ENCODE results near the gene FREM2. TPM values are rescaled to one million over a fixed set of nuclear protein-coding genes. Genes with fewer than 3 reads are reported as not detected.
A peak's percentile ranks its signal among the peaks of the same experiment; 100 is the strongest.

FREM2 gene
- total RNA-seq, 1 experiment from 2014 or later = 42.6 TPM

DNA sequence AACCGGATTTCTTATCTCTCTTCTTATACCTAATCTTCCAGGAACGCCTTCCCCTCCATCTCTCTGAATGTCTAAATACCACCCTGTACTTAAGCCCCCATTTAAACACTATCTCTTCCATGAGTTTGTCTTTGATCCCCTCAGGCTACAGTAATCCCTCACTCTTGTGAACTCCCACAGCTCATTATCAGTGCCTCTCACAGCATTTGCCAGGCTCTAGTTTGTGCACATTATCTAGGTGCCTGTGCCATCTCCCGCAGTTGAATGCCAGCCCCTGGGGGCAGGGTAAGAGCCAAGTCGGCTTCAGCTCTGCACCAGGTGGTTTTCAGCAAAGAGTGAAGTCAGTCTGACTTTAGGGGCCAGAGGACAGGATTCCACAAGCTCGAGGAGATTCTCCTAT is 71.4 kb downstream of the FREM2 start:
- H3K27me3 ChIP-seq (replicated peaks; ENCODE audit: control insufficient read depth, insufficient read depth, low read length) = no peaks in the 10 kb centered on the region
- BruUV-seq (replicated peaks) = no TSS peak
- ChIA-PET POLR2A (no interaction called here), CTCF (no interaction called here)
- H3K9me3 ChIP-seq = no peaks in the 10 kb centered on the region
- no peaks in the 10 kb centered on the region for H3K27me3 Mint-ChIP-seq (ENCODE audit: insufficient read depth, unreplicated experiment)
- no peak overlapping the region for H3K4me3 Mint-ChIP-seq (ENCODE audit: unreplicated experiment)
- H3K4me1 Mint-ChIP-seq (ENCODE audit: low read depth, unreplicated experiment) = peaks cover 25% of the 10 kb centered on the region
- no peaks in the 10 kb centered on the region for H3K9me3 Mint-ChIP-seq (ENCODE audit: unreplicated experiment)
- TF ChIP-seq, protein P1, sequence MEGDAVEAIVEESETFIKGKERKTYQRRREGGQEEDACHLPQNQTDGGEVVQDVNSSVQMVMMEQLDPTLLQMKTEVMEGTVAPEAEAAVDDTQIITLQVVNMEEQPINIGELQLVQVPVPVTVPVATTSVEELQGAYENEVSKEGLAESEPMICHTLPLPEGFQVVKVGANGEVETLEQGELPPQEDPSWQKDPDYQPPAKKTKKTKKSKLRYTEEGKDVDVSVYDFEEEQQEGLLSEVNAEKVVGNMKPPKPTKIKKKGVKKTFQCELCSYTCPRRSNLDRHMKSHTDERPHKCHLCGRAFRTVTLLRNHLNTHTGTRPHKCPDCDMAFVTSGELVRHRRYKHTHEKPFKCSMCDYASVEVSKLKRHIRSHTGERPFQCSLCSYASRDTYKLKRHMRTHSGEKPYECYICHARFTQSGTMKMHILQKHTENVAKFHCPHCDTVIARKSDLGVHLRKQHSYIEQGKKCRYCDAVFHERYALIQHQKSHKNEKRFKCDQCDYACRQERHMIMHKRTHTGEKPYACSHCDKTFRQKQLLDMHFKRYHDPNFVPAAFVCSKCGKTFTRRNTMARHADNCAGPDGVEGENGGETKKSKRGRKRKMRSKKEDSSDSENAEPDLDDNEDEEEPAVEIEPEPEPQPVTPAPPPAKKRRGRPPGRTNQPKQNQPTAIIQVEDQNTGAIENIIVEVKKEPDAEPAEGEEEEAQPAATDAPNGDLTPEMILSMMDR (IDR thresholded peaks at IDR 0.05; ENCODE audit: insufficient read depth in 1 of 2, low read depth in 1 of 2, low read length in 1 of 2, severe bottlenecking in 1 of 2, unreplicated experiment in 1 of 2) = no peak
- no peak overlapping the region for H3K27ac Mint-ChIP-seq (ENCODE audit: unreplicated experiment)
- DNase-seq = no peak
- intact Hi-C loops (cut with micrococcal nuclease; ENCODE audit: unreplicated experiment) = no loop called here
- no peaks in the 10 kb centered on the region for H3K36me3 ChIP-seq (ENCODE audit: control insufficient read depth, insufficient read depth, low read length)
- H3K4me3 ChIP-seq (ENCODE audit: low read depth, low read length) = no peak overlapping the region
- peaks cover 13% of the 10 kb centered on the region for H3K36me3 Mint-ChIP-seq (ENCODE audit: insufficient read depth, unreplicated experiment)
- H3K4me1 ChIP-seq = peaks cover 23% of the 10 kb centered on the region; the same call in 1 of the 2 replicates

- ChIA-PET POLR2A (no interaction called here), CTCF (interaction anchor here (0.6 to 1.5 kb wide), 3 partner anchors 11 to 73 kb away, joined by 3 to 5 read pairs (median 3); partner anchors contain the start of gene FREM2)
- H3K4me1 ChIP-seq = peaks cover 22% of the 10 kb centered on the region
- H3K9me3 Mint-ChIP-seq (ENCODE audit: unreplicated experiment) = no peaks in the 10 kb centered on the region
- no TSS peak for BruUV-seq (replicated peaks)
- no peaks in the 10 kb centered on the region for H3K27me3 ChIP-seq (replicated peaks; ENCODE audit: control insufficient read depth, insufficient read depth, low read length)
- no peak for DNase-seq
- no peaks in the 10 kb centered on the region for H3K27me3 Mint-ChIP-seq (ENCODE audit: insufficient read depth, unreplicated experiment)
- H3K36me3 ChIP-seq (ENCODE audit: control insufficient read depth, insufficient read depth, low read length) = no peaks in the 10 kb centered on the region
- peaks cover 23% of the 10 kb centered on the region for H3K36me3 Mint-ChIP-seq (ENCODE audit: insufficient read depth, unreplicated experiment)
- H3K4me3 ChIP-seq (ENCODE audit: low read depth, low read length) = no peak overlapping the region
- intact Hi-C loops (cut with micrococcal nuclease; ENCODE audit: unreplicated experiment) = no loop called here
- peaks cover 35% of the 10 kb centered on the region for H3K4me1 Mint-ChIP-seq (ENCODE audit: low read depth, unreplicated experiment)
- no peak overlapping the region for H3K27ac Mint-ChIP-seq (ENCODE audit: unreplicated experiment)
- no peaks in the 10 kb centered on the region for H3K9me3 ChIP-seq
- TF ChIP-seq, protein P1 (IDR thresholded peaks at IDR 0.05; ENCODE audit: insufficient read depth in 1 of 2, low read depth in 1 of 2, low read length in 1 of 2, severe bottlenecking in 1 of 2, unreplicated experiment in 1 of 2) = no peak
- H3K4me3 Mint-ChIP-seq (ENCODE audit: unreplicated experiment) = no peak overlapping the region
Measured at GRCh38 chr13:38759390-38759789, 72.5 kb downstream of the FREM2 start.

GRCh38 chr13:38763446-38764381 is 76.8 kb downstream of the FREM2 start:
- ChIA-PET POLR2A (interaction anchor here (0.7 kb wide), 1 partner anchor 1760 kb away, joined by 4 read pairs; no protein-coding TSS in a partner anchor), CTCF (interaction anchor here (0.6 to 3.0 kb wide), 5 partner anchors 10 to 129 kb away, joined by 3 to 20 read pairs (median 3); partner anchors contain the start of gene FREM2)
- DNase-seq = peak; percentile 57 to 70
- Histone ChIP-seq H3K9me3 (no peaks in the 10 kb centered on the region), H3K36me3 (ENCODE audit: control insufficient read depth, insufficient read depth, low read length) (no peaks in the 10 kb centered on the region), H3K4me3 (ENCODE audit: low read depth, low read length) (0 out of 2 replicates have a peak overlapping the region, but pooled peaks have one; percentile 9), H3K4me1 (peaks cover 17% of the 10 kb centered on the region), H3K27me3 (replicated peaks; ENCODE audit: control insufficient read depth, insufficient read depth, low read length) (no peaks in the 10 kb centered on the region)
- Mint-ChIP-seq H3K27ac (ENCODE audit: unreplicated experiment) (peak overlapping the region; percentile 29), H3K36me3 (ENCODE audit: insufficient read depth, unreplicated experiment) (peaks cover 44% of the 10 kb centered on the region), H3K27me3 (ENCODE audit: insufficient read depth, unreplicated experiment) (no peaks in the 10 kb centered on the region), H3K9me3 (ENCODE audit: unreplicated experiment) (no peaks in the 10 kb centered on the region), H3K4me1 (ENCODE audit: low read depth, unreplicated experiment) (peaks cover 29% of the 10 kb centered on the region), H3K4me3 (ENCODE audit: unreplicated experiment) (peak overlapping the region; percentile 64)
- BruUV-seq (replicated peaks) = no TSS peak
- intact Hi-C loops (cut with micrococcal nuclease; ENCODE audit: unreplicated experiment) = loop anchor here (1.0 to 5.0 kb wide), 6 partner anchors 77 to 186 kb away; no protein-coding TSS in a partner anchor
- TF ChIP-seq, protein P1 (IDR thresholded peaks at IDR 0.05; ENCODE audit: insufficient read depth in 1 of 2, low read depth in 1 of 2, low read length in 1 of 2, severe bottlenecking in 1 of 2, unreplicated experiment in 1 of 2) = peak; percentile 72 to 76

Measured in Caco-2 (cell line).